SIG-M5 treated with dmso at 0.1 percent for 504 hours (cell line): ENCODE data around the gene ANKK1.

Experiments used
- DNase-seq: peaks from one replicate; lab custom pipeline; 2025; ENCODE audit not compliant: unreplicated experiment; lab: John Stamatoyannopoulos, UW

Gene ANKK1

DNA sequence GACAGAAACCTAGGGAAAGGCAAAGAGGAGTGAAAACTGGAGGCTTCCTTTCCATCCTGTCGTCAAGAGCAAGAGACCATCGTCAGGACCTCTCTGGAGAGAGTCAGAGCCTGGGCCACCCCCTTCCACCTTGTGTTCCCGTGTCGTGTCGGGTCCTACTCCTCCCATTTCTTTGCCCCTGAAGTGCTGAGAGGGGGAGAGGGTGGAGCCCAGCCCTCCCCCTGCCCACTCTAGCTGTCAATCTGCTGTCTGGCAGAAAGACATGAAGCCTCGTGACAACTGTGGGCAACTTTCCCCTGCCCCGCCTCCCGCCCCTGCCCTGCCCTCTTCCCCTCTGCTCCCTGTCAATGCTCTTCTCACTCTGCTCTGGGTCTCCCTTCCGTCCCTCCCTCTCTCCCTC, 20.6 kb downstream of the ANKK1 start:
- DNase-seq = no peak

DNA sequence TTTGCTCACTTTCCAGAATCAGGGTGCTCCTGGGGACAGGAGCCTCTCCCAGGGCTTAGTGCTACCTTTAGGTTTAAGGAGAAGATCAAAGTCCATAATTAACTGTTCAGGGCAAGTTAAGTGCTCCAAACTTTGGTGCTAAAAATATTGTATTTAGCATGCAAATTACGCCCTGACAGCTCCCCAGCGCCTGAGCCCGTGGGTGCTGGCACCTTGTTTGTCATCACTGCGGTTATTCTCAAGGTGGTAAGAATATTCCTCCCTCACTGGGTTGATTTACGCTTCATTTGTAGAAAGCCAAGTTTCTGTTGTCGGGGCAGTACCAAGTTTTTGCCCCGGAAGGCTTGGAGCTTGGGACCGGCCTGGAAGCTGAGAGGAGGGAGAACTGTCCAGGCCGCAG, 21.3 kb downstream of the ANKK1 start:
- DNase-seq = no peak

- no peak for DNase-seq
These were observed 21.9 kb downstream of the ANKK1 start for GRCh38 chr11:113409526-113409925.

- DNase-seq = no peak
These were observed 23.0 kb downstream of the ANKK1 start for GRCh38 chr11:113410414-113411135.

DNA sequence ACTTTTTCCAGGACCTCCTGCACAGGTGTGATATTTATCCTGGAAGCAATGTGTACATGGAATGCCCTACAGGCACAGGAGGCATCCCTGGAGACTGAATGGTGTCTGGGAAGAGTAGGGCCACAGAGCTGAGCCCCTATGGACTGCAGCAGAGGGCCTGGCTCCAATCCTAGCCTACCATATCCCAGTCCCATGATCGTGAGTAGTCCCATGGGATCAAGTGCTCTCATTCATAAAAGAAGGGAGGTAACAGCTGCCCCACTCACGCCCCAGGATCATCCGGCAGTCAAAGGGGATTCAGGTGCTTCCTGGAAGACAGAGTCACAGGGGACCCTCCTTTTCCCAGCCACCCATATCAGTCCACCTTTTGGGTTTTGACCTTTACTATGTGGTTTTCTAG, 24.0 kb downstream of the ANKK1 start:
- no peak for DNase-seq

DNA sequence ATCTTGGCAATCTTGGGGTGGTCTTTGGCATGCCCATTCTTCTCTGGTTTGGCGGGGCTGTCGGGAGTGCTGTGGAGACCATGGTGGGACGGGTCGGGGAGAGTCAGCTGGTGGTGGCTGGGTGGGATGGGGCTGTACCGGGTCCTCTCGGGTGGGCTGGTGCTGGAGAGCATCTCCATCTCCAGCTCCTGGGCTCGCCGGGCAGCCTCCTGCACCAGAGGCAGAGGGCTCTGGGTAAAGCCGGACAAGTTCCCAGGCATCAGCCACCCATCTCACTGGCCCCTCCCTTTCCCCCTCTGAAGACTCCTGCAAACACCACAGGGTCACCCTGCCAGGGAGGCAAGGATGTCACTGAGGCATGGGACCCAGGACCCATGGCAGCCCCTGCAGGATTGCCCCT, 25.1 kb downstream of the ANKK1 start:
- no peak for DNase-seq

GRCh38 chr11:113415343-113415742, 27.8 kb downstream of the ANKK1 start:
- DNase-seq = no peak

GRCh38 chr11:113417428-113417827, 29.8 kb downstream of the ANKK1 start:
- no peak for DNase-seq

DNA sequence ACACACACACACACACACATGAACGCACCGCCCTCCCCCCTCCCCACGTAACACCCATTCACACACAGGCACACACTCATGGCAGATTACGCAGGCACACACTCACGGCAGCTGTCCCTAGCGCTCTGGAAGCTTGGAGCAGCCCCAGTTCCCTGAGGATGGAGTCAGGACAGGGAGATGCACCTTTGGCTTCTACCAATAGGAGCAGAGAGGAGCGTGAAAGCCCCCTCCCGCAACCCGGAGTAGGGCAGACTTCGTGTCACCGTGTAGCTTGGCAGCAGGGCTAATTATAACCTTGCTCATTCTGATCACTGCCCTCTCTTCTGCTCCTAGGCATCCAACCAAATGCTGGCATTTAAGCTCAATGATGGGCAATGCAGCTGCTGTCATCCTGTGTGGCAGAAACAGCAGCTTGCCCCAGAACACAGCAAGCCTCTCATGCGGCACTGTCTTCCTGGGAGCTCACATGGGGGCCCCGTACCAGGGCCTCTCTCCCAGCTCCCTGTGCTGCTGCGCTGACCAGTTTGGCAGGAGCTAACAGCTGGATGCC, 31.9 kb downstream of the ANKK1 start:
- DNase-seq = no peak

DNA sequence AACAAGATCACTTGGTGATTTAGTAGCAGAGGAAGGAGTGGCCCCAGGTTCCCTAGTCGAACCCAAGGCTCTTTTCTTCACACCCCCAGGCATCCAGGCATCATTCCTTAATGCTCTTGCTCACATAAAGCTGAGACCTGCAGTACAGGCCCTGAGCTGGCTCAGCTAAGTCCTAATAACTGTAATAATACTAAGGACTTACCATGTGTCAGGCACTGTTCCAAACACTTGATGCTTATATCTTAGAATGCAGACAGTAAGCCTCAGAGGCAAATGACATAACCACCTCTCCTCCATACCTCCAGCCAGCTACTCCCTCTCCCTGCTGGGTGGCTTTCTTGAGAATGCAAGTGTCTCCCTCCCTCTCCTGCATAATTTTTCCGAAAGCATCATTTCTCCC, 33.2 kb downstream of the ANKK1 start:
- DNase-seq = no peak

DNA sequence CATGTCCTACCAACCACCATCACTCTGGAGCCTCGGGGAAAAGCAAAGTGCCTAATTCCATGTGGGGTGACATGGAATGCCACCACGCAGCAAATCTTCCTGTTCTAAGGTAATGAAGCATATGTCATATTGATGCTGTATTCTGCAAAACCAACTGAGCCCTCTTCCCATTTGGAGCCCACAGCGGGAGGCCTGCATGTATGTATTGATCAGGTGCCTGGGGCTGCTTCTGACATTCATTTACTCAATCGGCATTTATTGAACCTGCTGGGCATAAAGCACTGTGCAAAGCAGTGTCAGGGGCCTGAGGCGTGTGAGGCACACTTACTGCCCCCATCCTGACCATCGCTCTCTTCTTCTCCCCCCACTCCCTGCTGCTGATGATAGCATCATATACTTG, 39.1 kb downstream of the ANKK1 start:
- no peak for DNase-seq

DNA sequence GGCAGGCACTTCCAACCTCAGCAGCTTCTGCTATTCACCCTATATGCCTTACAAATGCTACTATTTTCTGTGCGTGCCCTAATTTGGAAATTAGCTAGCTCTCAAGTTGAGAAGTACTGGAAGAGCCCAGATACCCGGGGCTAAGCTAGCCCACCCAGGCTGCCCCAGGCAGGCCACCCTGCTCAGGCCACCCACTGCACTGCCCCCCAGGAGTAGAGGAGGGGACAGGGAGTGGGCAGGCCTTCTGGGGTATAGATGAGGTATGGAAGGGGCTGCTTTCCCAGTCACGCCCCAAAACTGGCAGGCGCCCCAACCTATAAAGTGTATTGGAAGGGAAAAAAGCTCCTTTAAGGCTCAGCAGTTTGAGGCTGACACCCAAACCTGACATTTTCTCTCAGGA, 44.2 kb downstream of the ANKK1 start:
- DNase-seq = no peak

DNA sequence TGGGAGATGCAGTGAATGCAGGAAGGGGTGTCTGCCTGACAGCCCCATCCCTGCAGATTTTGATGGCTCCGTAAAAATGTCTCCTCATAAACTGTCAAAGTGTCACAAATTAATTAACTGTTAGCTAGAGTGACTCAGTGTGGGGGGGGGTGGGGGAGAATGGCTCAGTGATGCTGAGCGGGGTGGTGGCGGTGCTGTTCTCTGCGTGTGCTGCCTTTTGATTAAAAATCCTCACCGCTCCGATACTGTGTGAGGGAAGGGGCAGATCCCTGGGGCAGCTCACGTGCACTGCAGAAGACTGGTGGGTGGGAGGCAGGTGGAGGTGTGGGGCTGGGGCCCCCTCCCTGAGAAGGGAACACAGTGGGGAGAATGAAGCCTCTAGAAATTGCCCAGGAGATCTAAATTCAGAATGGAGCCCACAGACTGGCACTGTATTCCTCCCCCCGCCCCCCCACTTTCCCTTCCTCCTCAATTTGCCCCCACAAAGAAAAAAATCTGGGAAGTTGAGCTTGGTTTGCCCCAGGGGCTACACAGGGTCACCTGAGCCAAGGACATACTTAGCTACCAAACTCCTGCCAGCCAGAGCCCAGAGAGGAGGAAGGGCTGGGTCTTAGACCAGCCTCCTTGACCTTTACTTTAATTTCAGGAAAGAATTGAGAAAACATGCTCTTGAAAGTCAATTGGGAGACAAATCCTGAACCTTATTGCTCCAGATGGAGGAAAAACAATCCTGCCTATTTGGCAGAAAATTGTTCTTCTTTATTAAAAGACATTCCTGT, 47.8 kb downstream of the ANKK1 start:
- no peak for DNase-seq

- no peak for DNase-seq
These were observed 49.2 kb downstream of the ANKK1 start for GRCh38 chr11:113436672-113437252.

DNA sequence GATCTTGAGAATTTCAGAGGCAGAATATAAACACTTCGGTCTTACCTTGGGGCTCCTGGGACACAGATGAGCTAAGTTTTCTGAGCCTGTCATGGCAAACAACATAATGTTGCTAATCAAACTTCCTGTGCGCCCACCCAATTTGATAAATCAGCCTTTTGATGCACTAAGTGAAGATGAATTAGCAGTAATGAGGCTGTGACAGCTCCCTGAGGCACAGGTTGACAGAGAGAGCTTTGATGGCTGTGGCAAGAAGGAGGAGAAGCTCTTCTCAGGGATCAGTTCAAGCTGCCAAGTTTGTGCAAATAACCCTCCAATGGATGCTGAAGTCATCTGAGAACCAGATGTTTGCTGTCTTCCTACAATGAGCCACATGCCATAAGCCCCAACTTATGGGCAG, 53.2 kb downstream of the ANKK1 start:
- no peak for DNase-seq

DNA sequence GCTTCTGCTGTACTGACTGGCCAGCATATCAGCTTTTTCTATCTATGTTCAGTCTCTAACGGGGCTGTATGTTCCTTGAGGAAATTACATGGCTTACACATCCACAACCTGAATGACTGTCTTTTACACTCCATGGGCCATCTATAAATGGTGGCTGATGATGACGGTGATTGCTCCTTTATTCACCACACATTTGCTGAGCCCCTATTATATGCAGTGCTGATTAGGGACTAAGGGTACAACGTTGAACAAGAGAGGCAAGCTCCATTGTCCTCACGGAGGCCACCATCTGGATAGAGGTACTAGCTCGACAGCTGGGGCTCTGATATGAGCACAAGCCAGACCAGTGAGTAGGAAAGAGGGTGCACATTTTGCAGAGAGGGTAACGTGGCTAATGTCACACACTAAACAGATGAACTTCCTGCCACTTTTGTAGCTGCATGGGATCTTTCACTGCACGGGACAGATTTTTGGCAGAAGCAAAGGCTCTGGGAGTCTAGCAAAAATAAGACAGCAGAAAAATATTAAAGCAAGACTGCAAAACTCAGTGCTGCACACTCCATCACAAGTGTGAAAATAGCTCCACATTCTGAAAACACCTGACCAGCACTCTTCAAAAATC, 57.0 kb downstream of the ANKK1 start:
- no peak for DNase-seq

DNA sequence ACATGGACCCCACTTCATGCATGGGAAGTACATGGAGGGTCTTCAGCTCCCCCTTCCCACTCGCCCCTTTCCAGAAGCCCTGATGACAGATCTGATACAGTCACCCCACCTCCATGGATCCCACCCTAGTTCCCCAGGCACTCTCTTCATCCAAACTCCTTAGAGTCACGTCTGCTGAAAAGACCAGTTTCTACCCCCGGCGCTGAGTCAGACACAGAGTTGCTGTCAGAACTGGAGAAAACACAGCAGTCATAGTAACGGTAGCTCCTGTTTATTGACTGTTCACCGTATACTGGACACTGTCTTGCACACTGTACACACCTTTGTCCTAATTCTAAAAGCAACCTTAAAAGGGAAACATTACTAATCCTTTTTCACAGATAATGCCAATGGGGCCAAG, 58.5 kb downstream of the ANKK1 start:
- no peak for DNase-seq

GRCh38 chr11:113446938-113447337, 59.4 kb downstream of the ANKK1 start:
- DNase-seq = no peak

DNA sequence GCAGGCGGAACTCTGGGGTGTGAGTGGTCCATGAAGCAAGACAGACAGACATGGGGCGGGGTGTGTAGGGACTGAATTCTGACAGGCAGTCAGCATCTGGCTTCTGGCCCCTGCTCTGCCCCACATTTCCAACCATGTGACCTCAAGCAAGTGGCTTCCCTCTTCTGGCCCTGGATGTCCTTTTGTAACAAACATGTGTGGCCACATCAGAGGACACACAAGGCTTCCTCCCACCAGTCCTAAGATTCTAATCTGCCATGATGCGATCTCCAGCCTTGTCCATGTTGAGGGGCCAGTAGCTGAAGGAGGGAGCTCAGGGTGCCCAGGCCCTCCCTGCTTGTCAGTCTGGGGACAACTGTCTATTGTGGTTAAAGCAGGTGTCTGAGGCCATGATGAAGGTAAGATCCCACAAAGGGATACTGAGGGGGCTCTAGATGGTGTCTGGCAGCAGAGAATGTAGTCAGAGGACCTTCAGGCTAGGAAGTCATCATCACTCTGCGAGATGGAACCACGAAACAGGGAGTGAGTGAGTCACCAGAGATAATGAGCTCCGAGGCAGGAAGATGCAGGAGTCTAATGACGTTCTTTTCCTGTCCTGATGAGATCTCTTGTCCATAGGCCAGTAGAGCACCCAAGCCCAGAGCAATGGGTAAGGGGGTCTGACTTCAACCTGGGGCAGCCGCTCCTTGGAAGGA, 60.2 kb downstream of the ANKK1 start:
- no peak for DNase-seq

DNA sequence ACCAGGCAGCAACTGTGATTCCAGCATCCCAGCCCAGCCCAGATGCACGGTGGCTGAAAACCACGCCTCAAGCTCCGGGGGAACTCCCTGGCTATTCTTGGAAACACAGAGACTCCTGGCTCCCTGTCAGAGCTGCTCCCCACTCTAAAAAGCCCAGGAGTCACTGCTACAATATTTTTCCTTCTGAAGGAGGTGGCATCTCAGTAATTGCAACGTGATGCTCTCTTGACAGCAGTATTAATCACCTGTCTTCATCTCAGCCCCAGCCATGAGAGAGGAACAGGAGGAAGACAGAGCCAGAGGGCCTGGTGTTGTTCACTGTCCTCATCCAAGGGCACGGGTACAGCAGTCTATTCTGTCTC, 60.7 kb downstream of the ANKK1 start:
- no peak for DNase-seq

- no peak for DNase-seq
These were observed 62.2 kb downstream of the ANKK1 start for GRCh38 chr11:113449743-113450142.
